Kidney (tissue), 14 donors: ENCODE results near the gene GRWD1. TPM values are rescaled to one million over a fixed set of nuclear protein-coding genes. Genes with fewer than 3 reads are reported as not detected.
A peak's percentile ranks its signal among the peaks of the same experiment; 100 is the strongest.

Experiments
- DNase-seq, 5 donors: peaks; one replicate each; pipeline ENCODE4 v3.0.0-alpha.2; 2013 to 2020
- FAIRE-seq: peaks from 2 replicates; lab custom pipeline; 2012; peaks lifted over from hg19 to GRCh38; lab: Jason Lieb, UNC
- H3K27ac ChIP-seq, 2 donors: one replicate each; pipeline ENCODE4 v1.7.0; 2013; ENCODE audit warnings: low read depth in 2 of 2, low read length in 2 of 2, inconsistent platforms in 1 of 2
- H3K27me3 ChIP-seq: one replicate; pipeline ENCODE4 v1.7.1; 2013; ENCODE audit warnings: low read length, inconsistent platforms; ENCODE audit not compliant: control insufficient read depth, insufficient read depth
- H3K36me3 ChIP-seq, 3 donors: one replicate each; pipeline versions ENCODE4 v1.7.0 to v1.7.1; 2013; ENCODE audit warnings: low read length in 3 of 3, control low read depth in 1 of 3, inconsistent platforms in 1 of 3; ENCODE audit not compliant: insufficient read depth in 3 of 3, control insufficient read depth in 2 of 3
- H3K4me1 ChIP-seq, 3 donors: one replicate each; pipeline versions ENCODE4 v1.7.0 to v1.7.1; 2013; ENCODE audit warnings: low read length in 3 of 3, inconsistent platforms in 1 of 3, low read depth in 1 of 3; ENCODE audit not compliant: control insufficient read depth in 2 of 3, insufficient read depth in 2 of 3
- H3K4me3 ChIP-seq, 3 donors: one replicate each; pipeline versions ENCODE4 v1.7.0 to v1.8.1; 2013; ENCODE audit warnings: low read length in 3 of 3, control low read depth in 1 of 3, inconsistent platforms in 1 of 3
- H3K9ac ChIP-seq, 3 donors: one replicate each; pipeline versions ENCODE4 v1.7.0 to v1.7.1; 2013; ENCODE audit warnings: low read length in 3 of 3, control low read depth in 1 of 3, inconsistent platforms in 1 of 3
- H3K9me3 ChIP-seq, 3 donors: one replicate each; pipeline versions ENCODE4 v1.7.0 to v1.7.1; 2013; ENCODE audit warnings: low read length in 3 of 3, control low read depth in 1 of 3, inconsistent platforms in 1 of 3; ENCODE audit not compliant: control insufficient read depth in 2 of 3, insufficient read depth in 1 of 3
- CTCF ChIP-seq: IDR thresholded peaks from 3 replicates; pipeline ENCODE4 v1.5.1; 2012; ENCODE audit warnings: mild to moderate bottlenecking, moderate library complexity, borderline replicate concordance; ENCODE audit not compliant: insufficient read depth; ENCODE audit errors: extremely low read depth
- intact Hi-C: fragments of 100-400 bp; cut with DNase I; formaldehyde crosslinking; loops from one replicate; pipeline ENCODE4 v1.11.1; 2022
- polyA plus RNA-seq: library from polyadenylated mRNA; stranded (reverse); fragments of 350-450 nt; fragmentation: Illumina TruSeq; extraction: RNeasy Lipid Tissue Mini Kit (QIAGEN cat#74804); gene quantifications from one replicate; pipeline ENCODE4 v1.2.3, GENCODE V29; 2014; ENCODE audit warnings: low read depth, low replicate concordance; ENCODE audit not compliant: insufficient read depth
- total RNA-seq: library from RNA; stranded (reverse); fragmentation: NEBNext Ultra II Directional; extraction: Animal tissue kit (Norgen Biotek cat#: 25700); gene quantifications from one replicate; pipeline ENCODE4 v1.2.1, GENCODE V29; 2021
- donor health status: control.
- donor health status: control.
- donor health status: control.
- donor health status: control.
- donor health status: control.
- donor health status: DM: yes; HTN: yes; CAD: no.
- donor health status: Normal renal cell carcinoma (clear cell type).

GRWD1 gene
- total and polyA plus RNA-seq, 2 donors from 2014 or later = 19.0 to 34.0 TPM

- no peaks in the 10 kb centered on the region for H3K36me3 ChIP-seq
- no peak overlapping the region for H3K27ac ChIP-seq
- DNase-seq = peak; percentile 81 to 91 (median 84)
- peaks cover 0 to 2% (median 0%) of the 10 kb centered on the region in 3 donors for H3K4me1 ChIP-seq
- H3K9ac ChIP-seq = no peak overlapping the region
- intact Hi-C loops = no loop called here
- H3K4me3 ChIP-seq = no peak overlapping the region
- no peak for FAIRE-seq
- TF ChIP-seq CTCF = no peak
- peaks cover 20% of the 10 kb centered on the region for H3K27me3 ChIP-seq
- H3K9me3 ChIP-seq = no peaks in the 10 kb centered on the region
Observed at GRCh38 chr19:48398375-48399235, 47.2 kb upstream of the GRWD1 start.

- Histone ChIP-seq H3K36me3 (no peaks in the 10 kb centered on the region), H3K27ac (no peak overlapping the region), H3K4me1 (peaks cover 0 to 2% (median 0%) of the 10 kb centered on the region in 3 donors), H3K4me3 (peak overlapping the region in 2 of 3 donors; percentile 21 to 24), H3K9me3 (no peaks in the 10 kb centered on the region), H3K27me3 (peaks cover 13% of the 10 kb centered on the region), H3K9ac (no peak overlapping the region)
- DNase-seq (peak in 3 of 5 donors; percentile 52 to 83 (median 66)), FAIRE-seq (no peak)
- intact Hi-C loops = no loop called here
- no peak for TF ChIP-seq CTCF
Observed at GRCh38 chr19:48400018-48400742, 45.6 kb upstream of the GRWD1 start.

GRCh38 chr19:48401287-48401686 is 44.5 kb upstream of the GRWD1 start:
- intact Hi-C loops = no loop called here
- TF ChIP-seq CTCF = no peak
- no peak for FAIRE-seq
- Histone ChIP-seq H3K9me3 (peaks cover 0 to 4% (median 0%) of the 10 kb centered on the region in 3 donors), H3K4me1 (peaks cover 0 to 2% (median 0%) of the 10 kb centered on the region in 3 donors), H3K4me3 (no peak overlapping the region), H3K9ac (no peak overlapping the region), H3K27ac (no peak overlapping the region), H3K36me3 (no peaks in the 10 kb centered on the region), H3K27me3 (peaks cover 8% of the 10 kb centered on the region)
- peak in 1 of 5 donors; percentile 6 for DNase-seq
